ENCODE measurements around the gene MCRIP1.
"Not testable (repeated sequence)": the region's sequence is repeated elsewhere in the genome, so short reads cannot be mapped to it uniquely, and the experiment has no call there.

The MCRIP1 gene

GRCh38 chr17:81844327-81844851 is 11.3 kb upstream of the MCRIP1 start:
- Histone ChIP-seq H3K27ac (peak overlapping the region in 1 of 21 experiments; percentile 11), H3K4me3 (no peak overlapping the region)

GRCh38 chr17:81843713-81844326 is 10.7 kb upstream of the MCRIP1 start:
- Histone ChIP-seq H3K27ac (peak overlapping the region in 1 of 21 experiments; percentile 82), H3K4me3 (no peak overlapping the region)

- H3K4me3 ChIP-seq, result no peak overlapping the region
- peak overlapping the region in 12 of 21 experiments; percentile 2 to 82 (median 66) for H3K27ac ChIP-seq
Observed at GRCh38 chr17:81842725-81843504, 9.8 kb upstream of the MCRIP1 start.

- no peak overlapping the region for H3K4me3 ChIP-seq
- peak overlapping the region in 17 of 21 experiments; percentile 16 to 88 (median 77) for H3K27ac ChIP-seq
Observed at GRCh38 chr17:81842378-81842724, 9.3 kb upstream of the MCRIP1 start.

- H3K4me3 ChIP-seq, result peak overlapping the region in 1 of 7 experiments; percentile 7
Observed at GRCh38 chr17:81841866-81842265, 8.8 kb upstream of the MCRIP1 start.

GRCh38 chr17:81840826-81841778 is 8.0 kb upstream of the MCRIP1 start:
- H3K4me3 ChIP-seq, result peak overlapping the region in 1 of 7 experiments; percentile 7
- H3K27ac ChIP-seq, result peak overlapping the region in 20 of 21 experiments; percentile 37 to 88 (median 80)

More at GRCh38 chr17:81841866-81842265, 8.8 kb upstream of the MCRIP1 start:
- H3K27ac ChIP-seq, result peak overlapping the region in 20 of 21 experiments; percentile 37 to 88 (median 80)

GRCh38 chr17:81840059-81840458 is 7.0 kb upstream of the MCRIP1 start:
- H3K27ac ChIP-seq, result peak overlapping the region in 8 of 21 experiments; percentile 37 to 87 (median 82)
- not testable (repeated sequence) for H3K4me3 ChIP-seq

GRCh38 chr17:81839301-81839700 is 6.2 kb upstream of the MCRIP1 start:
- Histone ChIP-seq H3K4me3 (no peak overlapping the region), H3K27ac (peak overlapping the region in 7 of 21 experiments; percentile 11 to 82 (median 43))

GRCh38 chr17:81838753-81839255 is 5.7 kb upstream of the MCRIP1 start:
- H3K27ac ChIP-seq, result peak overlapping the region in 7 of 21 experiments; percentile 11 to 82 (median 43)
- H3K4me3 ChIP-seq, result no peak overlapping the region

- Histone ChIP-seq H3K27ac (no peak overlapping the region), H3K4me3 (no peak overlapping the region)
Observed at GRCh38 chr17:81837641-81838040, 4.5 kb upstream of the MCRIP1 start.

GRCh38 chr17:81834831-81835267 is 1.8 kb upstream of the MCRIP1 start, which contains the start of gene PPP1R27:
Gene PPP1R27 (minus strand): TSS chr17:81835050. CDS start chr17:81834953, 97 bp downstream.
- H3K27ac ChIP-seq, result peak within 1 kb of the TSS in 15 of 21 experiments; percentile 73 to 97 (median 93)
- peak within 1 kb of the TSS in 4 of 7 experiments; percentile 73 to 91 (median 80) for H3K4me3 ChIP-seq

- Histone ChIP-seq H3K4me3 (peak overlapping the region; percentile 53 to 91 (median 75)), H3K27ac (peak overlapping the region in 19 of 21 experiments; percentile 73 to 97 (median 94))
Observed at GRCh38 chr17:81833921-81834830, 1.1 kb upstream of the MCRIP1 start.

GRCh38 chr17:81832608-81833159 is 407 bp downstream of the MCRIP1 start:
- Histone ChIP-seq H3K27ac (peak overlapping the region; percentile 63 to 94 (median 84)), H3K4me3 (peak overlapping the region; percentile 73 to 91 (median 79))

GRCh38 chr17:81831957-81832607 is 1.0 kb downstream of the MCRIP1 start:
- Histone ChIP-seq H3K4me3 (peak overlapping the region; percentile 73 to 91 (median 79)), H3K27ac (peak overlapping the region; percentile 63 to 94 (median 84))

- Histone ChIP-seq H3K4me3 (peak overlapping the region in 1 of 7 experiments; percentile 91), H3K27ac (peak overlapping the region in 18 of 21 experiments; percentile 31 to 94 (median 86))
Observed at GRCh38 chr17:81831563-81831956, 1.5 kb downstream of the MCRIP1 start.

GRCh38 chr17:81829858-81830257 is 3.2 kb downstream of the MCRIP1 start:
- Histone ChIP-seq H3K27ac (no peak overlapping the region), H3K4me3 (no peak overlapping the region)

- H3K4me3 ChIP-seq, result no peak overlapping the region
- H3K27ac ChIP-seq, result peak overlapping the region in 1 of 21 experiments; percentile 49
Observed at GRCh38 chr17:81828656-81829055, 4.4 kb downstream of the MCRIP1 start.
